ENCODE measurements around the gene SLC6A3.

SLC6A3 gene

DNA sequence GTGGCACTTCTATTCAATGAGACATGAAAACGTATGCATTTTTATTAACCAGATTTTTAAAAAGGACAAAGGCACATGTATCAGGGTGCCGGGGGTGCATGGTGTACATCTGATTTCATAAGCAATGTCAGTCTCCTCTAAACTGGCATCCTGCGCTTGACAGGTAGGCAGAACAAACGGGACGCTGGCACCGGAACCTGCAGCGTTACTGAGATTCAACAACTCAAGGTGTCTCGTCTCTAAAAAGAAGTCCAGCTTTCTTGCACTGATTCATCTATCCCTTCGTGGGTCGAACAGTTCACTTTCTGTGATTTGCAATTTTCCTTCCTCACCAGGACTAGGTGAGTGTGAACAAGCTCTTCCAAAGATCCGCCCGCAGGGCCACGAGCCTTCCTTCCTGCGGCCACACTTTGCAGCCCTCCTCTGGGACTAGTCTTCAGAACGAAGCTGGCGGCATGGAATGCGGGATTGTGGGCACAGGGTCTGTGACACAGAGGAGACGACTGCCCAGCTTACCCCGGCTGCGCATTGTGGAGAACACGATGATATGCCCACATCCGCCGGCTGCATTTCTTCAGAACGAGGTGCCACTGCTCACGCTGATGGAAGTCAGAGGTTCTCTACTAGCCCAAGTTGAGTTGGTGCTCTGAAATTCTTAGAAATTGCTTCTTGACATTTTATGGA, 7.2 kb downstream of the SLC6A3 start:
- TF ChIP-seq, protein P1, sequence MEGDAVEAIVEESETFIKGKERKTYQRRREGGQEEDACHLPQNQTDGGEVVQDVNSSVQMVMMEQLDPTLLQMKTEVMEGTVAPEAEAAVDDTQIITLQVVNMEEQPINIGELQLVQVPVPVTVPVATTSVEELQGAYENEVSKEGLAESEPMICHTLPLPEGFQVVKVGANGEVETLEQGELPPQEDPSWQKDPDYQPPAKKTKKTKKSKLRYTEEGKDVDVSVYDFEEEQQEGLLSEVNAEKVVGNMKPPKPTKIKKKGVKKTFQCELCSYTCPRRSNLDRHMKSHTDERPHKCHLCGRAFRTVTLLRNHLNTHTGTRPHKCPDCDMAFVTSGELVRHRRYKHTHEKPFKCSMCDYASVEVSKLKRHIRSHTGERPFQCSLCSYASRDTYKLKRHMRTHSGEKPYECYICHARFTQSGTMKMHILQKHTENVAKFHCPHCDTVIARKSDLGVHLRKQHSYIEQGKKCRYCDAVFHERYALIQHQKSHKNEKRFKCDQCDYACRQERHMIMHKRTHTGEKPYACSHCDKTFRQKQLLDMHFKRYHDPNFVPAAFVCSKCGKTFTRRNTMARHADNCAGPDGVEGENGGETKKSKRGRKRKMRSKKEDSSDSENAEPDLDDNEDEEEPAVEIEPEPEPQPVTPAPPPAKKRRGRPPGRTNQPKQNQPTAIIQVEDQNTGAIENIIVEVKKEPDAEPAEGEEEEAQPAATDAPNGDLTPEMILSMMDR (IDR thresholded peaks at IDR 0.05; ENCODE audit: low read depth, low read length): no peak
- no peak for DNase-seq (ENCODE audit: extremely low read depth, low read depth)

DNA sequence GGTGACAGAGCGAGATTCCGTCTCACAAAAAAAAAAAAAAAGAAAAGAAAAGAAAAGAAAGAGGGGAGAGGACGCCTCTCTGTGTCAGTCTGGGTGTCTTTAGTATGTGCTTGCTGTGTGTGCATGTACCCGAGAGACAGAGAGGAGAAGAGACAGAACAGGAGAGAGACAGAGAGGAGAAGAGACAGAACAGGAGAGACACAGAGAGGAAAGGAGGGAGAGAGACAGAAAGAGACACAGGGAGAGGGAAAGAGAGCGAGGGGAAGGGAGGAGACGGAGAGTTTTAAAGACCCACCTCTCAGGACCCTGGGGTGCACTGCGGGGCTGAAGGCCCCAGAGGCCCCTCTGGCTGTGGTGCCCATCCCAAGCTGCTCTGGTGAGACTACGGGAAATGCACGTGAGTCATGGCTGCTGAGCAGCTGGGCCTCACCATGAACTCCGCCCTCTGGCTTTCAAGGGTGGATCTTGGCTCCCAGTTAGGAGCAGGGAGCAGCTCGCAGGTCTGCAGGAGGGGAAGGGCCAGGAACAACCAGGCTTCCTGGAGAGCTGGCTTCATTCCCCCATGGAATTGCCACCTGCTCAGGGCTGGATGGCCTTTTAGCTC, 7.9 kb downstream of the SLC6A3 start:
- TF ChIP-seq, protein P1 (IDR thresholded peaks at IDR 0.05; ENCODE audit: low read depth, low read length): no peak
- no peak for DNase-seq (ENCODE audit: extremely low read depth, low read depth)

DNA sequence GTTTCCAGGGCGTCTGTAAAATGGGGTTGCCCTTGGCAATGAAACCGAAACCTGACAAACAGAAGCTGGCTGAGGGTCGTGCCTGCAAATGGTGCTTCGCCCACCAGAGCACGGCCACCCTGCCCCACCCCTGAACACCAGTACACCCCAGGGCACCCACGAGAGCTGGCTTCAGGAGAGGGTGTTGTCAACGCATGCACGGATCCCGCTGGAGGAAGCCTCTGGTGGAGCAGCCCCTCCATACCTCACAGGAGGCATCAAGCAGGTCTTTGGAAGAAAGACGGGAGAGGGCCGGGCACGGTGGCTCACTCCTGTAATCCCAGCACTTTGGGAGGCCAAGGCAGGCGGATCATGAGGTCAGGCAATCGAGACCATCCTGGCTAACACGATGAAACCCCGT, 8.6 kb downstream of the SLC6A3 start:
- no peak for DNase-seq (ENCODE audit: extremely low read depth, low read depth)
- TF ChIP-seq, protein P1 (IDR thresholded peaks at IDR 0.05; ENCODE audit: low read depth, low read length): no peak

DNA sequence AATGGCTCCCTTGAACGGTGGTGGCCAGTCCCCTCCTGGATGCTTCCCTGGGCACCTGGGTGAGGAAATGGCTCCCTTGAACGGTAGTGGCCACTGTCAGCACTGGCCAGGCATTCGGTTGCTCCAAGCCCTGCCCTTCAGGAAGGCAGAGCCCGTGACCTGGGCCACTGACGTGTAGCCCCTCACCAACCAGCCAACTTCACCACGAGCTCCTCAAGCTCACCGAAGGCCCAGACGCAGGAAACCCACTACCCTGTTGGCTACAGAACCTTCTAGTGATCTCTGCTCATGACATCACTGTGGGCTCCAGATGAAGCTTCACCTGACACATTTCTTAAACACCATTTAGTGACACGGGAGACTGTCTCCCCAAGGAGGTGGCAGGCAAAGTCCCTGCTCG, 9.2 kb downstream of the SLC6A3 start:
- TF ChIP-seq, protein P1 (IDR thresholded peaks at IDR 0.05; ENCODE audit: low read depth, low read length): no peak
- DNase-seq (ENCODE audit: extremely low read depth, low read depth): no peak

DNA sequence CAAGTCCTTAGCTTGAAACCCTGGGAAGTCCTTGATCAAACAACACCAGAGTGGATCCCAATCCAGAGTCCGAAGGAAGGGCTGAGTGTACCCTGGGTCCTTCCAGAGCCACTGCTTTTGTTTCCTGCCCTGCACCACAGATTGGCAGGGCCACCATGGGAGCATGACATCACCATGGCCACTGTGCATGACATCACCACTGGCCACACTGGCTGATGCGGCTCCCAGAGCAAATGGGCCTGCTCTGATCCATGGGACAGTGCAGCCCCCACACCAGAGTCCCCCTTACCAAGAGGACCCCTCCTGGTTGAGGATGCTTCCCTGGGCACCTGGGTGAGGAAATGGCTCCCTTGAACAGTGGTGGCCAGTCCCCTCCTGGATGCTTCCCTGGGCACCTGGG, 9.9 kb downstream of the SLC6A3 start:
- TF ChIP-seq, protein P1 (IDR thresholded peaks at IDR 0.05; ENCODE audit: low read depth, low read length): no peak
- no peak for DNase-seq (ENCODE audit: extremely low read depth, low read depth)

DNA sequence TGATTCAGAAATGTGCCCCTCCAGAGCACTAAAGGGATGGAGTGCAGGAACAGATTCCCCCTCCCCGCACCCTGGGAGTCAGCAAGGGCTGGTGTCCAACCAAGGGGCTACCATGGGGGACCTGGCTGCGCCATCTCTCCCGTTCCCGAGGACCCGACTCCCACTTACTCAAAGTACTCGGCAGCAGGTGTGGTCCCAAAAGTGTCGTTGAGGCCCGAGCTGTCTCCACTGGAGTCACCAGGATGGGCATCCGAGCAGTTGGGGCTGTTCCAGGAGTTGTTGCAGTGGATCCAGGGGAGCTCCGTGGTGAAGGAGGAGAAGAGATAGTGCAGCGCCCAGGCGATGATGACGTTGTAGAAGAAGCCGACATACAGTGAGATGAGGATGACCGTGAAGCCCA, 12.9 kb downstream of the SLC6A3 start:
- TF ChIP-seq, protein P1 (IDR thresholded peaks at IDR 0.05; ENCODE audit: low read depth, low read length): no peak

DNA sequence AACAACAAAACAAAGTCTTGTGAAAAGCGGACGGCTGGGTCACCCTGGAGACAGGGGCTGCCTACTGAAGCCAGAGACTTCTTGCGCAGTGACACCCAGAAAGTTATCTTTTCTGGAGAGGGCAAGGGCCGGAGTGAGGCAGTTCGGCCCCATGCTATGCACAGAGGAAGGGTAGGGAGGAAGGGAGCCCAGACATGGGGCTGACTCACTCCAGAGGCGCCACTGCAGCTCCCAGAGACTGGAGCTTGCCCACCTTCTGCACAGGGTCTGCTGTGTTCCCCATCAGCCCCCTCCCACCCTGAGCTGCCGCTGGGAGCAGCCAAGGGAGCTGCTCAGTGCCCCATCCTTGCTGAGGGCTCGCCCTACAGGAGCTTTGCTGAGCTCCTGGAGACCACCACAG, 13.3 kb downstream of the SLC6A3 start:
- no peak for DNase-seq (ENCODE audit: extremely low read depth, low read depth)
- TF ChIP-seq, protein P1 (IDR thresholded peaks at IDR 0.05; ENCODE audit: low read depth, low read length): no peak

More for the DNA sequence above, 12.9 kb downstream of the SLC6A3 start:
- no peak for DNase-seq (ENCODE audit: extremely low read depth, low read depth)

All from AG09319 (cell line).